Esophagus squamous epithelium (tissue), 5 donors: ENCODE data around the gene ADAMTS7. TPM values are rescaled to one million over a fixed set of nuclear protein-coding genes. Genes with fewer than 3 reads are reported as not detected.

Experiments used
- DNase-seq: peaks from one replicate; lab custom pipeline; 2025; lab: John Stamatoyannopoulos, UW
- H3K27ac ChIP-seq, 4 donors: fragments of 200-600 bp; sonication (generic); one replicate each; pipeline ENCODE4 v1.5.1; 2016 to 2019; ENCODE audit warnings: mild to moderate bottlenecking in 1 of 4
- H3K27me3 ChIP-seq, 4 donors: fragments of 200-600 bp; sonication (generic); 1 replicate in 3 of 4; 2 replicates in 1 of 4; pipeline versions ENCODE4 v1.5.1 to v1.6.0; 2017 to 2021; ENCODE audit warnings: antibody characterized with exemption in 1 of 4
- H3K36me3 ChIP-seq, 3 donors: fragments of 200-600 bp; sonication (generic); one replicate each; pipeline ENCODE4 v1.5.1; 2016 to 2019
- H3K4me1 ChIP-seq, 3 donors: fragments of 200-600 bp; sonication (generic); one replicate each; pipeline ENCODE4 v1.5.1; 2017 to 2019
- H3K4me3 ChIP-seq, 4 donors: fragments of 200-600 bp; sonication (generic); 1 replicate in 3 of 4; 2 replicates in 1 of 4; pipeline ENCODE4 v1.5.1; 2016 to 2019; ENCODE audit warnings: mild to moderate bottlenecking in 2 of 4, moderate library complexity in 1 of 4
- H3K9me3 ChIP-seq, 3 donors: fragments of 200-600 bp; sonication (generic); one replicate each; pipeline ENCODE4 v1.5.1; 2016 to 2019
- POLR2A ChIP-seq, 4 donors: fragments of 450-650 bp; IDR thresholded peaks; one replicate each; pipeline ENCODE4 v1.6.1; 2017; ENCODE audit warnings: antibody characterized with exemption in 4 of 4, mild to moderate bottlenecking in 4 of 4, moderate library complexity in 3 of 4
- WGBS, 2 donors: methylation state at CpG; one replicate each; pipeline ENCODE4 v1.1.5; 2018; 5-methylcytosine and 5-hydroxymethylcytosine counted together
- intact Hi-C: fragments of 100-400 bp; cut with DNase I; formaldehyde crosslinking; loops from one replicate; pipeline ENCODE4 v1.15.0; 2022
- small RNA-seq, 4 donors: library from RNA; depleted of rRNA; stranded (forward); fragments of <200 nt; gene quantifications; one replicate each; pipeline ENCODE3, GENCODE V24; 2016
- total RNA-seq, 4 donors: library from RNA; depleted of rRNA; stranded (reverse); fragments of >200 nt; gene quantifications; one replicate each; pipeline ENCODE4 v1.1.0, GENCODE V29; 2016
- TF ChIP-seq, protein P1 (sequence below), 6 experiments: fragments of 450-650 bp in 4 of 6; fragments of 200-600 bp in 2 of 6; sonication (generic) in 2 of 6; IDR thresholded peaks; one replicate each; pipeline ENCODE4 v1.5.1; 2016 to 2019; ENCODE audit warnings: antibody characterized with exemption in 6 of 6, mild to moderate bottlenecking in 4 of 6, moderate library complexity in 4 of 6
- donor health status: DM: yes; HTN: yes; CAD: no.

Gene ADAMTS7
- total RNA-seq, 4 donors from 2014 or later = 0.42 to 0.76 (median 0.56) TPM

DNA sequence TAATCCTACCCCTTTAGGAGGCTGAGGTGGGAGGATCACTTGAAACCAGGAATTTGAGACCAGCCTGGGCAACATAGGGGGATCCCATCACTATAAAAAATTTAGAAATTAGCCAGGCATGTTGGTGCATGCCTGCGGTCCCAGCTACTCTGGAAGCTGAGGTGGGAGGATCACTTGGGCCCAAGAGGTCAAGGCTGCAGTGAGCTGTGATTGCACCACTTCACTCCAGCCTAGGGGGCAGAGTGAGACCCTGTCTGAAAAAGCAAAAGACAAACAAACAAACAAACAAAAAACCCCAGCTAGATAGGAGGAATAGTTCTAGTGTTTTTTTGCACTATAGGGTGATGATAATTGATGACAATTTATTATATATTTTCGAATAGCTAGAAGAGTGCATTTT, 99.6 kb downstream of the ADAMTS7 start:
- TF ChIP-seq, protein P1, sequence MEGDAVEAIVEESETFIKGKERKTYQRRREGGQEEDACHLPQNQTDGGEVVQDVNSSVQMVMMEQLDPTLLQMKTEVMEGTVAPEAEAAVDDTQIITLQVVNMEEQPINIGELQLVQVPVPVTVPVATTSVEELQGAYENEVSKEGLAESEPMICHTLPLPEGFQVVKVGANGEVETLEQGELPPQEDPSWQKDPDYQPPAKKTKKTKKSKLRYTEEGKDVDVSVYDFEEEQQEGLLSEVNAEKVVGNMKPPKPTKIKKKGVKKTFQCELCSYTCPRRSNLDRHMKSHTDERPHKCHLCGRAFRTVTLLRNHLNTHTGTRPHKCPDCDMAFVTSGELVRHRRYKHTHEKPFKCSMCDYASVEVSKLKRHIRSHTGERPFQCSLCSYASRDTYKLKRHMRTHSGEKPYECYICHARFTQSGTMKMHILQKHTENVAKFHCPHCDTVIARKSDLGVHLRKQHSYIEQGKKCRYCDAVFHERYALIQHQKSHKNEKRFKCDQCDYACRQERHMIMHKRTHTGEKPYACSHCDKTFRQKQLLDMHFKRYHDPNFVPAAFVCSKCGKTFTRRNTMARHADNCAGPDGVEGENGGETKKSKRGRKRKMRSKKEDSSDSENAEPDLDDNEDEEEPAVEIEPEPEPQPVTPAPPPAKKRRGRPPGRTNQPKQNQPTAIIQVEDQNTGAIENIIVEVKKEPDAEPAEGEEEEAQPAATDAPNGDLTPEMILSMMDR (IDR thresholded peaks at IDR 0.05) = no peak
- no peak for TF ChIP-seq POLR2A (IDR thresholded peaks at IDR 0.05)
- intact Hi-C loops = loop anchor here (5.0 kb wide), 1 partner anchor 94 kb away; no protein-coding TSS in a partner anchor
- no peak overlapping the region for H3K27ac ChIP-seq
- no peak for DNase-seq
- H3K9me3 ChIP-seq = no peaks in the 10 kb centered on the region
- H3K4me3 ChIP-seq = no peak overlapping the region
- H3K27me3 ChIP-seq = peaks cover 0 to 13% (median 0%) of the 10 kb centered on the region in 4 donors
- 71 to 75% methylated on average over 1 to 2 of the region's 2 CpGs for WGBS, 2 donors
- H3K36me3 ChIP-seq = no peaks in the 10 kb centered on the region
- peaks cover 0 to 12% (median 0%) of the 10 kb centered on the region in 3 donors for H3K4me1 ChIP-seq

DNA sequence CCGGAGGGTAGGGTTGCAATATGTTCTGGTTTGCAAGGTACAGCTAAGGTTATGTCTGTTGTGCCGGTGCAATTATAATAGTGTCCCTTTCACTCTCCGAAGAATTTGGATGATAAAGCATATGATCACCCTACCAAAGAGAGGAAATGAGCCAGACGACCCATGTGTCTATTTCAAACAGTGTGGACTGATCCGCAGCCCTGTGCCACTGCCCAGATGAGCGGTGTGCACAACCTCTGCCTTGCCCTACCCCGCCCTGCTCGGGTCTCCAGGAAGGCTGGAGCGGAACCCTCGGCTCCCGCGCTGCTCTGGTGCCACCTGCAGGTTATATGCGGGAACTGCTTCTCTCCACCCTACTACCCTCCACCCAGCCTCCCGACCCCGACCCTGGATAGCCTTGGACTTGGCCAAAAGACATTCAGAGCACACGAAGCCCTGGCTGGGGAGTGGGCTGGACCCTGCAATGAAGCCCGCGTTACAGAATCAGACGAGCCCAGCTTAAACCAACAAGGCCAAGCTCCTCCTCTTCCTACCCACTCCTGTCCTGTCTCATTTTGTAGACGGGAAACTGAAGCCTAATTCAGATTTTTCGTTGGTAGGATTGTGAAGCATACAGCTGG, 101.9 kb downstream of the ADAMTS7 start:
- no peak for DNase-seq
- Histone ChIP-seq H3K36me3 (no peaks in the 10 kb centered on the region), H3K27me3 (peaks cover 0 to 20% (median 0%) of the 10 kb centered on the region in 4 donors), H3K4me3 (peak overlapping the region in 1 of 4 donors; percentile 38), H3K27ac (no peak overlapping the region), H3K4me1 (peaks cover 0 to 8% (median 0%) of the 10 kb centered on the region in 3 donors), H3K9me3 (peaks cover 0 to 4% (median 0%) of the 10 kb centered on the region in 3 donors)
- intact Hi-C loops = loop anchor here (5.0 kb wide), 1 partner anchor 67 kb away; the partner anchor contains the start of gene CHRNB4
- TF ChIP-seq, protein P1 (IDR thresholded peaks at IDR 0.05) = peak; percentile 80 to 93 (median 88)
- TF ChIP-seq POLR2A (IDR thresholded peaks at IDR 0.05) = no peak
- 9 to 11% methylated on average over 9 to 11 of the region's 21 CpGs for WGBS, 2 donors

Small RNA genes lying within 50 kb of the gene (small RNA-seq; reads per million reads assigned to genes)
- 0 reads per million in 4 donors for gene AC022748.3

Other genes with a start within 250 kb of the ADAMTS7 start
- 1 to 10 TPM in 3 of 4 donors, under 1 TPM in 1; 0.95 to 2.9 (median 1.6) TPM for gene CHRNA5, start 245.9 kb downstream of the ADAMTS7 start, total RNA-seq
- under 1 TPM in 1 of 4 donors, not detected in 3; 0.18 TPM for gene CHRNA3, start 190.5 kb downstream of the ADAMTS7 start, total RNA-seq
- under 1 TPM; 0.09 to 0.72 (median 0.43) TPM for gene CHRNB4, start 170.3 kb downstream of the ADAMTS7 start, total RNA-seq
- gene MORF4L1, start 61.4 kb upstream of the ADAMTS7 start, total RNA-seq = 100 to 1,000 TPM in 3 of 4 donors, 10 to 100 TPM in 1; 83.6 to 293 (median 156) TPM
- gene CTSH, start 133.6 kb upstream of the ADAMTS7 start, total RNA-seq = 100 to 1,000 TPM in 2 of 4 donors, 10 to 100 TPM in 2; 19.7 to 115 (median 69.6) TPM